Adrenal gland (tissue), 12 donors: ENCODE results near the gene HIVEP3. TPM values are rescaled to one million over a fixed set of nuclear protein-coding genes. Genes with fewer than 3 reads are reported as not detected.
A peak's percentile ranks its signal among the peaks of the same experiment; 100 is the strongest.

Experiments
- DNase-seq, 7 donors: peaks; one replicate each; pipeline ENCODE4 v3.0.0-alpha.2; 2019 to 2020
- H3K27ac ChIP-seq, 5 donors: fragments of 200-600 bp; sonication (generic) in 4 of 5; 1 replicate in 3 of 5; 2 replicates in 2 of 5; pipeline versions ENCODE4 v1.5.1 to v1.8.0; 2016 to 2020; ENCODE audit warnings: mild to moderate bottlenecking in 1 of 5
- H3K27me3 ChIP-seq: fragments of 200-600 bp; 2 replicates; pipeline ENCODE4 v1.8.0; 2021
- H3K36me3 ChIP-seq, 2 donors: fragments of 200-600 bp; replicated peaks in 1 of 2; 1 replicate in 1 of 2; 2 replicates in 1 of 2; pipeline versions ENCODE4 v1.5.1 to v1.8.0; 2018 to 2022
- H3K4me1 ChIP-seq, 2 donors: fragments of 200-600 bp; replicated peaks in 1 of 2; 1 replicate in 1 of 2; 2 replicates in 1 of 2; pipeline versions ENCODE4 v1.5.1 to v1.8.0; 2018 to 2021
- H3K4me3 ChIP-seq, 4 donors: fragments of 200-600 bp; sonication (generic) in 3 of 4; one replicate each; pipeline ENCODE4 v1.5.1; 2016 to 2018
- H3K9me3 ChIP-seq, 3 donors: fragments of 200-600 bp; sonication (generic) in 1 of 3; replicated peaks in 1 of 3; 1 replicate in 2 of 3; 2 replicates in 1 of 3; pipeline versions ENCODE4 v1.5.1 to v1.8.0; 2016 to 2021
- CTCF ChIP-seq, 6 experiments: fragments of 450-650 bp in 4 of 6; fragments of 200-600 bp in 2 of 6; sonication (generic) in 1 of 6; IDR thresholded peaks; 1 replicate in 5 of 6; 2 replicates in 1 of 6; pipeline versions ENCODE4 v1.5.1 to v1.8.0; 2016 to 2021; ENCODE audit warnings: antibody characterized with exemption in 6 of 6, mild to moderate bottlenecking in 2 of 6, moderate library complexity in 1 of 6
- POLR2A ChIP-seq, 2 donors: fragments of 450-650 bp; IDR thresholded peaks; one replicate each; pipeline ENCODE4 v1.6.1; 2017; ENCODE audit warnings: antibody characterized with exemption in 2 of 2, mild to moderate bottlenecking in 2 of 2, moderate library complexity in 1 of 2
- WGBS, 4 donors: extraction: QIAGEN DNeasy Blood & Tissue Kit in 2 of 4; methylation state at CpG; one replicate each; pipeline versions ENCODE4 v1.1.5 to v1.1.7; 2013 to 2017; 5-methylcytosine and 5-hydroxymethylcytosine counted together
- intact Hi-C, 2 donors: fragments of 100-400 bp; cut with DNase I; formaldehyde crosslinking; loops; one replicate each; pipeline versions ENCODE4 v1.14.1 to v1.15.0; 2022 to 2023
- polyA plus RNA-seq, 3 donors: library from polyadenylated mRNA; stranded (reverse); fragments of 200-250 nt in 2 of 3; fragments of 350-450 nt in 1 of 3; fragmentation: Illumina TruSeq in 1 of 3; extraction: RNeasy Lipid Tissue Mini Kit (QIAGEN cat#74804) in 1 of 3; gene quantifications; one replicate each; pipeline ENCODE4 v1.2.3, GENCODE V29; 2013 to 2014
- total RNA-seq, 9 donors: library from RNA; depleted of rRNA in 4 of 9; stranded (reverse); fragments of >200 nt in 4 of 9; fragments of 120-200 nt in 1 of 9; fragmentation: NEBNext Ultra II Directional in 1 of 9; extraction: Animal tissue kit (Norgen Biotek cat#: 25700) in 1 of 9; gene quantifications; one replicate each; pipeline versions ENCODE4 v1.1.0 to v1.2.4, GENCODE V29; 2013 to 2023
- donor health status: healthy with polysubstance abuse.
- donor health status: Bipolar disorder and iron deficiency.
- donor health status: DM: yes; HTN: yes; CAD: no.
- donor health status: DM: no; HTN: no; CAD: no.
- donor health status: DM: no; HTN: no; CAD: no.
- donor health status: DM: yes; HTN: yes; CAD: no.

Gene HIVEP3
- total and polyA plus RNA-seq, 12 donors, result 3.2 to 7.7 (median 7.0) TPM

GRCh38 chr1:41758500-41758899, 160.2 kb downstream of the HIVEP3 start:
- 57 to 75% (median 74%) methylated on average over 1 to 2 of the region's 2 CpGs for WGBS, 4 donors

GRCh38 chr1:41754540-41754939, 164.2 kb downstream of the HIVEP3 start:
- peaks cover 0 to 22% of the 10 kb centered on the region in 2 donors for H3K4me1 ChIP-seq
- H3K36me3 ChIP-seq, result no peaks in the 10 kb centered on the region
- TF ChIP-seq POLR2A (IDR thresholded peaks at IDR 0.05), result no peak
- no peak for TF ChIP-seq CTCF (IDR thresholded peaks at IDR 0.05)
- no peak overlapping the region for H3K27ac ChIP-seq
- no peak for DNase-seq
- WGBS, 4 donors, result 84 to 87% (median 86%) methylated on average over 6 of the region's 6 CpGs
- no peaks in the 10 kb centered on the region for H3K27me3 ChIP-seq
- H3K9me3 ChIP-seq, result no peaks in the 10 kb centered on the region
- intact Hi-C loops, result no loop called here
- no peak overlapping the region for H3K4me3 ChIP-seq

More at GRCh38 chr1:41758500-41758899, 160.2 kb downstream of the HIVEP3 start:
- no peak for TF ChIP-seq POLR2A (IDR thresholded peaks at IDR 0.05)
- Histone ChIP-seq H3K4me3 (no peak overlapping the region), H3K27ac (no peak overlapping the region), H3K9me3 (no peaks in the 10 kb centered on the region), H3K27me3 (no peaks in the 10 kb centered on the region), H3K36me3 (no peaks in the 10 kb centered on the region), H3K4me1 (peaks cover 0 to 10% of the 10 kb centered on the region in 2 donors)
- intact Hi-C loops, result no loop called here
- no peak for DNase-seq

- Histone ChIP-seq H3K4me1 (peaks cover 0 to 12% of the 10 kb centered on the region in 2 donors), H3K27me3 (no peaks in the 10 kb centered on the region), H3K4me3 (no peak overlapping the region), H3K9me3 (no peaks in the 10 kb centered on the region), H3K27ac (no peak overlapping the region), H3K36me3 (no peaks in the 10 kb centered on the region)
- TF ChIP-seq POLR2A (IDR thresholded peaks at IDR 0.05) (no peak), CTCF (IDR thresholded peaks at IDR 0.05) (no peak)
- intact Hi-C loops, result no loop called here
- WGBS, 4 donors, result 86 to 95% (median 87%) methylated on average over 6 to 9 of the region's 9 CpGs
- DNase-seq, result no peak
Measured at GRCh38 chr1:41752514-41753170, 166.1 kb downstream of the HIVEP3 start.

GRCh38 chr1:41751804-41752513, 166.8 kb downstream of the HIVEP3 start:
- intact Hi-C loops, result no loop called here
- no peaks in the 10 kb centered on the region for H3K27me3 ChIP-seq
- peaks cover 0 to 12% of the 10 kb centered on the region in 2 donors for H3K4me1 ChIP-seq
- H3K27ac ChIP-seq, result no peak overlapping the region
- TF ChIP-seq CTCF (IDR thresholded peaks at IDR 0.05) (no peak), POLR2A (IDR thresholded peaks at IDR 0.05) (no peak)
- no peaks in the 10 kb centered on the region for H3K9me3 ChIP-seq
- WGBS, 4 donors, result 54 to 83% (median 79%) methylated on average over 7 to 9 of the region's 9 CpGs
- H3K4me3 ChIP-seq, result no peak overlapping the region
- H3K36me3 ChIP-seq, result no peaks in the 10 kb centered on the region
- DNase-seq, result peak in 1 of 7 donors; percentile 52
